ENCODE results near the gene TEX50. TPM values are rescaled to one million over a fixed set of nuclear protein-coding genes. Genes with fewer than 3 reads are reported as not detected.
"Not testable (repeated sequence)": the region's sequence is repeated elsewhere in the genome, so short reads cannot be mapped to it uniquely, and the experiment has no call there.

Gene TEX50, protein sequence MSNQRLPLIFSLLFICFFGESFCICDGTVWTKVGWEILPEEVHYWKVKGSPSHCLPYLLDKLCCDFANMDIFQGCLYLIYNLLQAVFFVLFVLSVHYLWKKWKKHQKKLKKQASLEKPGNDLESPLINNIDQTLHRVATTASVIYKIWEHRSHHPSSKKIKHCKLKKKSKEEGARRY
- not detected for total RNA-seq (2021; ENCODE audit: unreplicated experiment)
- not detected in 2 replicates for polyA plus RNA-seq (2012)
- not detected for Bru-seq, nascent RNA
- BruChase-seq, experiment 1, labeled RNA remaining after a 6-hour chase: not detected
- not detected for BruChase-seq, experiment 2, labeled RNA remaining after a 2-hour chase
- long read RNA-seq: 0 reads

DNA sequence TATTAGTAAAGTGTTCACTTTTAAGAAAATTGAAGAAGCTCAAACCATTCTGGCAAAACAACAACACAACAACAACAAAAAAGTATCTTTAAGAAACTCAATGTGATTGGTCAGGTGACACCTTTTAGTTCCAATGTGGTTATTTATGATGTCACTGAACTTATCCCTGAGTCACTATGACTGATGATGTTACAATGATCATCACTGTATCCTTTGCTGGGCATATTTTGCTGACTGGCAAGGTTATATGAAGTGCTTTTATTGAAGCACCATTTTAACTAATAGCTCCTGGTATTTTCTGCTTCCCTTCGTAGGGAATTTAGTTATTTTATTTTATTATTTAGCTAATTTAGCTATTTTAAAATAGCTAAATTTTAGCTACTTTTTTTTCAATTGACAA, at the start of gene TEX50:
Gene TEX50 (plus strand): TSS at position 223 of the 400 bp plus-strand sequence. CDS start 184 bp downstream, outside the sequence.
- DNase-seq (ENCODE audit: low read depth, low spot score): no peak
- Histone ChIP-seq H4K20me1 (ENCODE audit: insufficient read depth) (no peaks in the 10 kb centered on the region), H3K36me3 (ENCODE audit: control insufficient read depth in 1 of 2, insufficient read depth in 2 of 2, low read length in 2 of 2) (no peaks in the 10 kb centered on the region), H3K4me3 (replicated peaks in 1 of 2; ENCODE audit: low read depth in 1 of 2, low read length in 2 of 2) (no peak within 1 kb of the TSS), H3K4me2 (ENCODE audit: low read length) (no peak within 1 kb of the TSS), H3K79me2 (ENCODE audit: insufficient read depth, low read length) (no peaks in the 10 kb centered on the region), H2AFZ (ENCODE audit: low read depth, low read length, poor library complexity, severe bottlenecking) (no peak within 1 kb of the TSS), H3K9me3 (ENCODE audit: control insufficient read depth in 1 of 2, insufficient read depth in 1 of 2, low read depth in 1 of 2, low read length in 2 of 2) (0 out of 4 replicates have a peak, but pooled peaks cover 0 to 4% of the 10 kb centered on the region in 2 experiments), H3K4me1 (ENCODE audit: control insufficient read depth in 1 of 2, insufficient read depth in 2 of 2, low read length in 2 of 2) (no peaks in the 10 kb centered on the region), H3K9me2 (ENCODE audit: insufficient read depth) (no peaks in the 10 kb centered on the region; the same call in 1 of the 2 replicates), H3K27me3 (ENCODE audit: insufficient read depth, low read length) (no peaks in the 10 kb centered on the region), H3K27ac (ENCODE audit: low read depth, low read length) (no peak within 1 kb of the TSS), H3K9ac (ENCODE audit: low read length) (no peak within 1 kb of the TSS)
- ATAC-seq: no peak
- ChIA-PET POLR2A (no interaction called here), RAD21 (ENCODE audit: low non-redundant PET in 1 of 2, low total read pairs in 2 of 2, uncharacterized antibody in 2 of 2, unreplicated experiment in 2 of 2) (no interaction called here), CTCF (no interaction called here)
- BruUV-seq (replicated peaks): no TSS peak
- no peak for TF ChIP-seq ZNF274 (IDR thresholded peaks at IDR 0.05; ENCODE audit: low read depth, low read length)
- intact Hi-C loops (cut with micrococcal nuclease): no loop called here

DNA sequence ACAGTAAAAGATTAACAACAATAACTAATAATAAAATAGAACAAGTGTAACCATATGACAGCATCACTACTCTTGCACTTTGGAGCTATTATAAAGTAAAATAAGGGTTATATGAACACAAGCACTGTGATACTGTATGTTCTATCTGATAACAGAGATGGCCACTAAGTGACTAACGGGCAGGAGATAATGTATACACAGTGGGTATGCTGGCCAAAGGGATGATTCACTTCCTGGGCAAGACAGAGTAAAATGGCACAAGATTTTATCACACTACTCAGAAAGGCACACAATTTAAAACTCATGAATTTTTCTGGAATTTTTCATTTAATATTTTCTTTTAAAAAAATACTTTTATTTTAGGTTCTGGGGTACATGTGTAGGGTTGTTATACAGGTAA, 44.6 kb upstream of the TEX50 start:
- intact Hi-C loops (cut with micrococcal nuclease): no loop called here
- POLR2A ChIA-PET: no interaction called here
- Histone ChIP-seq H3K4me1 (ENCODE audit: control insufficient read depth in 1 of 2, insufficient read depth in 2 of 2, low read length in 2 of 2) (peaks cover 0 to 3% of the 10 kb centered on the region in 2 experiments; a peak in 1 of 4 replicates), H2AFZ (ENCODE audit: low read depth, low read length, poor library complexity, severe bottlenecking) (no peak overlapping the region), H4K20me1 (ENCODE audit: insufficient read depth) (no peaks in the 10 kb centered on the region), H3K4me3 (replicated peaks in 1 of 2; ENCODE audit: low read depth in 1 of 2, low read length in 2 of 2) (no peak overlapping the region), H3K9ac (ENCODE audit: low read length) (no peak overlapping the region), H3K27me3 (ENCODE audit: insufficient read depth, low read length) (no peaks in the 10 kb centered on the region), H3K79me2 (ENCODE audit: insufficient read depth, low read length) (no peaks in the 10 kb centered on the region), H3K9me2 (ENCODE audit: insufficient read depth) (no peaks in the 10 kb centered on the region), H3K27ac (ENCODE audit: low read depth, low read length) (no peak overlapping the region), H3K4me2 (ENCODE audit: low read length) (no peak overlapping the region), H3K36me3 (ENCODE audit: control insufficient read depth in 1 of 2, insufficient read depth in 2 of 2, low read length in 2 of 2) (no peaks in the 10 kb centered on the region), H3K9me3 (ENCODE audit: control insufficient read depth in 1 of 2, insufficient read depth in 1 of 2, low read depth in 1 of 2, low read length in 2 of 2) (no peaks in the 10 kb centered on the region)
- no peak for ATAC-seq
- CTCF ChIA-PET: no interaction called here
- RAD21 ChIA-PET (ENCODE audit: low non-redundant PET in 1 of 2, low total read pairs in 2 of 2, uncharacterized antibody in 2 of 2, unreplicated experiment in 2 of 2): no interaction called here
- DNase-seq (ENCODE audit: low read depth, low spot score): no peak
- BruUV-seq (replicated peaks): no TSS peak
- TF ChIP-seq, protein P1, sequence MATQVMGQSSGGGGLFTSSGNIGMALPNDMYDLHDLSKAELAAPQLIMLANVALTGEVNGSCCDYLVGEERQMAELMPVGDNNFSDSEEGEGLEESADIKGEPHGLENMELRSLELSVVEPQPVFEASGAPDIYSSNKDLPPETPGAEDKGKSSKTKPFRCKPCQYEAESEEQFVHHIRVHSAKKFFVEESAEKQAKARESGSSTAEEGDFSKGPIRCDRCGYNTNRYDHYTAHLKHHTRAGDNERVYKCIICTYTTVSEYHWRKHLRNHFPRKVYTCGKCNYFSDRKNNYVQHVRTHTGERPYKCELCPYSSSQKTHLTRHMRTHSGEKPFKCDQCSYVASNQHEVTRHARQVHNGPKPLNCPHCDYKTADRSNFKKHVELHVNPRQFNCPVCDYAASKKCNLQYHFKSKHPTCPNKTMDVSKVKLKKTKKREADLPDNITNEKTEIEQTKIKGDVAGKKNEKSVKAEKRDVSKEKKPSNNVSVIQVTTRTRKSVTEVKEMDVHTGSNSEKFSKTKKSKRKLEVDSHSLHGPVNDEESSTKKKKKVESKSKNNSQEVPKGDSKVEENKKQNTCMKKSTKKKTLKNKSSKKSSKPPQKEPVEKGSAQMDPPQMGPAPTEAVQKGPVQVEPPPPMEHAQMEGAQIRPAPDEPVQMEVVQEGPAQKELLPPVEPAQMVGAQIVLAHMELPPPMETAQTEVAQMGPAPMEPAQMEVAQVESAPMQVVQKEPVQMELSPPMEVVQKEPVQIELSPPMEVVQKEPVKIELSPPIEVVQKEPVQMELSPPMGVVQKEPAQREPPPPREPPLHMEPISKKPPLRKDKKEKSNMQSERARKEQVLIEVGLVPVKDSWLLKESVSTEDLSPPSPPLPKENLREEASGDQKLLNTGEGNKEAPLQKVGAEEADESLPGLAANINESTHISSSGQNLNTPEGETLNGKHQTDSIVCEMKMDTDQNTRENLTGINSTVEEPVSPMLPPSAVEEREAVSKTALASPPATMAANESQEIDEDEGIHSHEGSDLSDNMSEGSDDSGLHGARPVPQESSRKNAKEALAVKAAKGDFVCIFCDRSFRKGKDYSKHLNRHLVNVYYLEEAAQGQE (IDR thresholded peaks at IDR 0.05; ENCODE audit: low read depth): no peak
- TF ChIP-seq SP1 (IDR thresholded peaks at IDR 0.05; ENCODE audit: low read depth): no peak
- no peak for TF ChIP-seq YY1 (IDR thresholded peaks at IDR 0.05; ENCODE audit: extremely low read depth, insufficient replicate concordance, low read depth, low read length)
- no peak for TF ChIP-seq CEBPB (IDR thresholded peaks at IDR 0.05; ENCODE audit: low read depth)
- no peak for TF ChIP-seq POLR2AphosphoS5 (IDR thresholded peaks at IDR 0.05; ENCODE audit: low read depth, low read length)
- TF ChIP-seq CBX3 (IDR thresholded peaks at IDR 0.05; ENCODE audit: low read depth): no peak
- TF ChIP-seq POLR2A (IDR thresholded peaks at IDR 0.05; ENCODE audit: borderline replicate concordance, extremely low read depth, insufficient read depth, insufficient read length): no peak
- TF ChIP-seq, protein P2, sequence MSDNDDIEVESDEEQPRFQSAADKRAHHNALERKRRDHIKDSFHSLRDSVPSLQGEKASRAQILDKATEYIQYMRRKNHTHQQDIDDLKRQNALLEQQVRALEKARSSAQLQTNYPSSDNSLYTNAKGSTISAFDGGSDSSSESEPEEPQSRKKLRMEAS (IDR thresholded peaks at IDR 0.05): no peak

DNA sequence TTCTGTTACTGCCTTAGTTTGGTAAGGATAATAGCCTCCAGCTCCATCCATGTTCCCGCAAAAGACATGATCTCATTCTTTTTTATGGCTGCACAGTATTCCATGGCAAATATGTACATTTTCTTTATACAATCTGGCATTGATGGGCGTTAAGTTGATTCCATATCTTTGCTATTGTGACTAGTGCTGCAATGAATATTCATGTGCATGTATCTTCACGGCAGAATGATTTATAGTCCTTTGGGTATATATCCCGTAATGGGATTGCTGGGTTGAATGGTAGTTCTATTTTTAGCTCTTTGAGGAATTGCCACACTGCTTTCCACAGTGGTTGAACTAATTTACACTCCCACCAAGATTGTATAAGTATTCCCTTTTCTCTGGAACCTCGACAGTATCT, 44.0 kb upstream of the TEX50 start:
- H3K27ac ChIP-seq (ENCODE audit: low read depth, low read length); H3K27me3 ChIP-seq (ENCODE audit: insufficient read depth, low read length); H3K9ac ChIP-seq (ENCODE audit: low read length); H3K79me2 ChIP-seq (ENCODE audit: insufficient read depth, low read length); POLR2A ChIA-PET; ATAC-seq; H3K9me2 ChIP-seq (ENCODE audit: insufficient read depth); H3K4me2 ChIP-seq (ENCODE audit: low read length); BruUV-seq (replicated peaks); CTCF ChIA-PET; H2AFZ ChIP-seq (ENCODE audit: low read depth, low read length, poor library complexity, severe bottlenecking); intact Hi-C loops (cut with micrococcal nuclease); H3K4me3 ChIP-seq (replicated peaks in 1 of 2; ENCODE audit: low read depth in 1 of 2, low read length in 2 of 2); H3K36me3 ChIP-seq (ENCODE audit: control insufficient read depth in 1 of 2, insufficient read depth in 2 of 2, low read length in 2 of 2); H3K4me1 ChIP-seq (ENCODE audit: control insufficient read depth in 1 of 2, insufficient read depth in 2 of 2, low read length in 2 of 2); RAD21 ChIA-PET (ENCODE audit: low non-redundant PET in 1 of 2, low total read pairs in 2 of 2, uncharacterized antibody in 2 of 2, unreplicated experiment in 2 of 2); DNase-seq (ENCODE audit: low read depth, low spot score); H4K20me1 ChIP-seq (ENCODE audit: insufficient read depth); H3K9me3 ChIP-seq (ENCODE audit: control insufficient read depth in 1 of 2, insufficient read depth in 1 of 2, low read depth in 1 of 2, low read length in 2 of 2): not testable (repeated sequence)
